ENCODE results near the gene KDELR1. TPM values are rescaled to one million over a fixed set of nuclear protein-coding genes. Genes with fewer than 3 reads are reported as not detected.

KDELR1 gene
- 10 to 100 TPM; 51.3 to 78.6 (median 65.8) TPM for total RNA-seq

GRCh38 chr19:48391100-48392005 lies at the start of gene KDELR1:
Gene KDELR1 (minus strand): TSS chr19:48391551. CDS start chr19:48391358, 193 bp downstream.
- Histone ChIP-seq H3K27me3 (peaks cover 0 to 39% of the 10 kb centered on the region in 2 donors), H3K4me3 (peak within 1 kb of the TSS; percentile 69 to 87 (median 84)), H3K36me3 (peaks cover 0 to 34% (median 13%) of the 10 kb centered on the region in 3 donors), H3K27ac (peak within 1 kb of the TSS; percentile 76 to 90 (median 90)), H3K9me3 (no peaks in the 10 kb centered on the region), H3K4me1 (peaks cover 0 to 54% (median 13%) of the 10 kb centered on the region in 4 donors)
- peak; percentile 54 to 71 for DNase-seq (ENCODE audit: low spot score in 2 of 2)
- 4 to 6% methylated on average over 34 to 39 of the region's 42 CpGs for WGBS, 2 donors
- TF ChIP-seq CTCF (IDR thresholded peaks at IDR 0.05) (peak; percentile 88 to 96 (median 94)), POLR2A (IDR thresholded peaks at IDR 0.05) (peak; percentile 30 to 60), EP300 (IDR thresholded peaks at IDR 0.05) (peak in 1 of 2 donors; percentile 81)

GRCh38 chr19:48436586-48436985 lies 45.2 kb upstream of the KDELR1 start:
- H3K4me1 ChIP-seq, result no peaks in the 10 kb centered on the region
- no peak overlapping the region for H3K27ac ChIP-seq
- H3K4me3 ChIP-seq, result no peak overlapping the region
- H3K27me3 ChIP-seq, result peaks cover 0 to 15% of the 10 kb centered on the region in 2 donors
- no peak for DNase-seq (ENCODE audit: low spot score in 2 of 2)
- TF ChIP-seq POLR2A (IDR thresholded peaks at IDR 0.05) (no peak), CTCF (IDR thresholded peaks at IDR 0.05) (no peak), EP300 (IDR thresholded peaks at IDR 0.05) (no peak)
- H3K9me3 ChIP-seq, result no peaks in the 10 kb centered on the region
- H3K36me3 ChIP-seq, result no peaks in the 10 kb centered on the region
- 86 to 94% methylated on average over 5 of the region's 5 CpGs for WGBS, 2 donors

- H3K27ac ChIP-seq, result no peak overlapping the region
- H3K27me3 ChIP-seq, result no peaks in the 10 kb centered on the region
- no peak overlapping the region for H3K4me3 ChIP-seq
- H3K4me1 ChIP-seq, result no peaks in the 10 kb centered on the region
- no peaks in the 10 kb centered on the region for H3K36me3 ChIP-seq
- TF ChIP-seq POLR2A (IDR thresholded peaks at IDR 0.05), result no peak
- no peak for TF ChIP-seq EP300 (IDR thresholded peaks at IDR 0.05)
- no peak for TF ChIP-seq CTCF (IDR thresholded peaks at IDR 0.05)
- no peak for DNase-seq (ENCODE audit: low spot score in 2 of 2)
- no peaks in the 10 kb centered on the region for H3K9me3 ChIP-seq
- WGBS, 2 donors, result 47 to 52% methylated on average over 8 of the region's 8 CpGs
Observed at GRCh38 chr19:48433337-48433736, 42.0 kb upstream of the KDELR1 start.

GRCh38 chr19:48428670-48429069 lies 37.3 kb upstream of the KDELR1 start:
- TF ChIP-seq EP300 (IDR thresholded peaks at IDR 0.05) (no peak), CTCF (IDR thresholded peaks at IDR 0.05) (no peak), POLR2A (IDR thresholded peaks at IDR 0.05) (no peak)
- Histone ChIP-seq H3K27ac (no peak overlapping the region), H3K9me3 (no peaks in the 10 kb centered on the region), H3K4me1 (peaks cover 0 to 8% (median 0%) of the 10 kb centered on the region in 4 donors), H3K36me3 (no peaks in the 10 kb centered on the region), H3K27me3 (no peaks in the 10 kb centered on the region), H3K4me3 (no peak overlapping the region)
- WGBS, 2 donors, result 93 to 100% methylated on average over 1 of the region's 1 CpG
- no peak for DNase-seq (ENCODE audit: low spot score in 2 of 2)

- 19 to 27% methylated on average over 8 of the region's 8 CpGs for WGBS, 2 donors
- Histone ChIP-seq H3K9me3 (no peaks in the 10 kb centered on the region), H3K27me3 (no peaks in the 10 kb centered on the region), H3K36me3 (no peaks in the 10 kb centered on the region), H3K27ac (no peak overlapping the region), H3K4me3 (peak overlapping the region in 1 of 4 donors; percentile 7), H3K4me1 (peaks cover 0 to 8% (median 0%) of the 10 kb centered on the region in 4 donors)
- TF ChIP-seq POLR2A (IDR thresholded peaks at IDR 0.05) (no peak), EP300 (IDR thresholded peaks at IDR 0.05) (no peak), CTCF (IDR thresholded peaks at IDR 0.05) (no peak)
- DNase-seq (ENCODE audit: low spot score in 2 of 2), result no peak
Observed at GRCh38 chr19:48424694-48425219, 33.4 kb upstream of the KDELR1 start.
